HG02852 (cell line): ENCODE data around the gene KRT32.

Source experiments
- ATAC-seq: cut with Tn5 transposase; IDR thresholded peaks from one replicate; pipeline ENCODE4 v1.9.1; 2021; ENCODE audit warnings: mild to moderate bottlenecking, moderate library complexity; ENCODE audit not compliant: unreplicated experiment

The KRT32 gene

GRCh38 chr17:41464682-41465081 lies 2.5 kb downstream of the KRT32 start:
- ATAC-seq: no peak

GRCh38 chr17:41464173-41464572 lies 3.0 kb downstream of the KRT32 start:
- no peak for ATAC-seq

DNA sequence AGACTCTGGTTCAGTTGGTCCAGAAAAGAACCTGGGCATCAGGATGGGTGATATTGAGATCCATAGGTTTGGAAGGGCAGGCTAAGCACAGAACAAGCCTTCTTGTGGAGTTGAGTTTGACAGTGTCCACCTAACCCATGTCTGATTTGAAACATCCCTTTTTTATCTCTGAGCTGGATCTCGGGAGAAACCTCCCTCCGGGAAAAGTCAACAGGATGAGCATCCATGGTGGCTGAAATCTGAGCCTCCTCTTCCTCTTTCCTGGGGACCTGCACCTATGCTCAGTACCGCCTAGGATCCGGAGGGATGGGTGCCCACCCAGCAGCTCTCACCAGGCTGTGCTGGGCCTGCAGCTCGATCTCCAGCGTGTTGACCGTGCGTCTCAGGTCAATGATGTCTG lies 3.4 kb downstream of the KRT32 start:
- ATAC-seq: no peak

DNA sequence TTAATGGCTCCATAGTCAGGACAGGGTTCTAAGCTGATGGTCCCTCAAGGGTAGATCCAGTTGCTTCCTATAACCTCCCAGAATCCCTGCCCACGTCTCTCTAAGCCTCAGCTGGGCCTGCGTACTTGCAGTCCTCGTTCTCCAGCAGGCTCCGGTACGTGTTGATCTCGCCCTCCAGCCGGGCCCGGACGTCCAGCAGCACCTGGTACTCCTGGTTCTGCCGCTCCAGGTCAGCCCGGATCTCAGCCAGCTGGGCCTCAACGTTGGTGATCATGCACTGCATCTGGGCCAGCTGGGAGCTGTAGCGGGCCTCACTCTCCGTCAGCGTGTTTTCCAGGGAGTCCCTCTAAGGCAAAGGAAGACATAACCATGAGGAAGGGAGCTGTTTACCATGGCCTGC lies 4.5 kb downstream of the KRT32 start:
- ATAC-seq: no peak

DNA sequence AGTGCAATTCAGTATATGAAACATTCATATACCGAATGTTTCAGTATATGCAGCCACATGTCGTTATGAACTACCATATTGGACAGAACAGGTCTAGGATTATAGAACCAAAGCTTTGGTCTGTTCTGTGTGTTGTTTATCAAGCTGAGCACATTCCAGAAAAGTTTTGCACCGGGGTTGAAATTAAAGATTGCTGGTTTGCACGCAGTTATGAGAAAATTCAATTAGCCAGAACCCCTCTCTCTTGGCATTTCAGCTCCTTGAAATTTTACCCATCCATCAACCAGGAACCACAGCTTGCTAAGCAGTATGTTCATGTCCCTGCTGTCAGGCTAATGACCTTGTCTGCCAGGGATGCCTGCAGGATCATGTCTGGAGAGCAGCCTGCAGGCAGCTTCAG lies 9.5 kb downstream of the KRT32 start:
- ATAC-seq: no peak

DNA sequence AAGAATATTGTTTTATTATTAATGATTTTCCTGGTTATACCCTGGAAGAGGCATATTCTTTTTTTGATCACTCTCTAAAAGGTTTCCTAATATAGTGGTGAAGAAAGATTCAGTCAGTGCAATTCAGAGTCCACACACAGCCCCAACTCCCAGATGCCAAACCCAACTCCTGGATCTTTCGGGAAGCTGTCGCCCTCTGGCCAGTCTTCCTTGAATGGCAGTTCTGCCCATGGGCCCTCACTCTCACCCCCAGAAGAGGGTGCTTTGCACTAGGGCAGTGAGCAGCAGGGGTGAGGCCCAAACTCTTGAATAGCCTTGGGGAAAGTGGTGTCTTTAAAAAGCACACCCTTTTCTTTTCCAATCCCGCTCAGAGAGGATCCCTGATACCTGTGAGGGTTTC lies 11.0 kb downstream of the KRT32 start:
- ATAC-seq: no peak

- no peak for ATAC-seq
Observed at GRCh38 chr17:41455236-41455635, 11.9 kb downstream of the KRT32 start.

DNA sequence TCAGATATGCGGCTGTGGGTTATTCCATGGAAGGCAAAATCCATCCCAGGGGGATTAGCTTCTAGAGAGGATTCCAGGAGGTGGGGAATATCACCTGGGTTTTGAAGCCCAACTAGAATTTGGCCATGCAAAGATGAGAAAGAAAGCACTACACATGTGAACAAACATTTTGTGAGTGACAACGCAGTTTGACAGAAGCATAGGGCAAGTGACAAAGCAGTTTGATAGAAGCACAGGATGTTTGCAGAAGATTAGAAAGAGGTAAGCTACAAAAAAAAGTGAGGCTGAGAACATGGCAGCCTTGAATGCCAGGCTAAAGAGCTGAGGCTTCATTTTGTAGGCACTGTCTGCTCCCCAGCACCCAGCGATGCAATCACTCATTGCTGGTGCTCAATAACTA lies 14.1 kb downstream of the KRT32 start:
- no peak for ATAC-seq

DNA sequence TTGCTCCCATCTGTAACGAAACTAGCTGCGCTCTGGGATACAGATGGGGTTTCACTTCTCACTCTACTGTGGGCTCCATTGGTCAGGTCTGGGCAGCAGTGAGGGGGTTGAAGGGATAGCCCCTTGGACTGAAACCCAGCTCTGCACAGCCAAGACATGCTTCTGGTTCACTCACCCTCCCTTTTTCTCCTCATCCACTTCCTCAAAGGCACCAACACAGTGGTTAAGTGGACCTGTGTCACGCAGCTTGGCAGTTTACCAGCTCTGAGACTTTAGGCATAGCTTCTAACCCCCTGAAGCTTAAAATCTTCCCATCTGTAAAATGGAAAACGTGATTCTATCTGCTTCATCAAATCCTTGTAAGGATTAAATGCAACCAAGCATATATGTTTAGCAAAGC lies 14.9 kb downstream of the KRT32 start:
- no peak for ATAC-seq

- no peak for ATAC-seq
Observed at GRCh38 chr17:41451154-41451728, 15.9 kb downstream of the KRT32 start.

GRCh38 chr17:41449008-41449407 lies 18.2 kb downstream of the KRT32 start:
- no peak for ATAC-seq

DNA sequence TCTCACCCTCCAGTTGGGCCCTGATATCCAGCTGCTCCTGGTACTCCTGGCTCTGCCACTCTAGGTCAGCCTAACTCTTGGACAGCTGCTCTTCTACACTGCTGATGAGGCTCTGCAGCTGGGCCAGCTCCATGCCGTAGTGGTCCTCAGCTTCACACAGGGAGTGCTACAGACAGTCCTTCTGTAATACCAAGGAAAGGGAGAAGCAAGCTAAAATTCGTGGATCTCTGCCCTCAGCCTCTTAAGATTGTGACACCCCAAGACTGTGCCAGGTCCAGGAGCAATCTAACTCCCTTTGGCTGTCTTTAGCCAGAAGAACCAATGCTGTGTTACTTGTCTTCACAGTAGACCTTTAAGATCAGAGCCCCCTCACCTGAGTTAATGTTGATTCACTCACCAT lies 18.7 kb downstream of the KRT32 start:
- no peak for ATAC-seq

GRCh38 chr17:41446806-41447205 lies 20.4 kb downstream of the KRT32 start:
- ATAC-seq: no peak

DNA sequence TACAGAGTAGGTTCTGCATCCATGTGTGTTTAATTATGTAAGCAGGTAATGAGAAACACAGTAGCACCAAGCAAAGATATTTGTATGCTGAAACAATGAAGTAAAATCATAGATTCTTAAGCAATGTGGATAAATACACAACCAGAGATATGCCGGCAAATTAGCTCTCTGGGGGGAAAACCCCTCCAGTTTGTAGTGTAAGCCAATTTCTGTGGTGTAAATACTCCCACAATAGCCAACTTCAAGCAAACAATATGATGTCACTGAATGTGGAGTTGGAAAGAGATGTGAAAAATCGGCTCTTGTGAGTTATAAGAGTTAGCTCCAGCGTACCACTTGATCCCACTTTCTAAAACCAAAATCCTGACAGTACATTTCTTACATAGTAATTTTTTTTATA lies 22.5 kb downstream of the KRT32 start:
- no peak for ATAC-seq

DNA sequence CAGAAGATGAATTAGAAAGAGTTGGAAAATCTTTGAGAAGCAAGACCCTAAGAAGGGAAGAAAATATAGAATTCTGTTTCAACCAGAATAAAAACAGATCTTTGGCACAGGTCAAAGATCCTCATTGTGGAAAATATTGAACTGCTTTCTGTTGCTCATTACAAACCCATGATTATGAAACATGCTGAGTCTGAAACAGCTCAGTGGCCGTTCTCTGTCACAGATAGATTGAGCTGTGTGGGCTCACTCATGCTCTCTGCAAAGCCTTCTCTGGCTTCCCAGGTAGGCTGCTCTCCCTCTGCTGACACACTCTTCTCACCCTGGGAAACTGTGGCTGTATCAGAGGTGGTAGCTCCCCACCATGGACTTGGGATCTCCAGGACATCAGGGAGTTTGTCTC lies 23.0 kb downstream of the KRT32 start:
- no peak for ATAC-seq

DNA sequence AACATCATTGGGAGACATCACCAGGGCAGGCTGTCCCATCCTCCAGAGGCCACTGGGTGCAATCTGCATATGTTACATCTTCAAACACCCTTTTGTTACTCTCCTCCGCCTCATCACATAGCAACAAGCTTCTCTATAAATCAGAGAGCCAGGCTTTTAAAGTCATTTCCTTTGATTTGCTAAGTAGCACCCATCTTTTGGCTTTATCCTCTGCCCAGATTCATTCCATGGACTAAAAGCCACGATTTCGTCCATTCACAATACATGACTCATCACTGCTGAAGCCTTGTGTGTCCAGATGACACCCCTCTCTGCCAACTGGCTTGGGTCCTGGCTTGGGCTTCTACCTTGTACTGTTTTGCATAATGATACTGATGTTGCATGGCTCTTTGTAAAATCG lies 24.4 kb downstream of the KRT32 start:
- ATAC-seq: no peak

DNA sequence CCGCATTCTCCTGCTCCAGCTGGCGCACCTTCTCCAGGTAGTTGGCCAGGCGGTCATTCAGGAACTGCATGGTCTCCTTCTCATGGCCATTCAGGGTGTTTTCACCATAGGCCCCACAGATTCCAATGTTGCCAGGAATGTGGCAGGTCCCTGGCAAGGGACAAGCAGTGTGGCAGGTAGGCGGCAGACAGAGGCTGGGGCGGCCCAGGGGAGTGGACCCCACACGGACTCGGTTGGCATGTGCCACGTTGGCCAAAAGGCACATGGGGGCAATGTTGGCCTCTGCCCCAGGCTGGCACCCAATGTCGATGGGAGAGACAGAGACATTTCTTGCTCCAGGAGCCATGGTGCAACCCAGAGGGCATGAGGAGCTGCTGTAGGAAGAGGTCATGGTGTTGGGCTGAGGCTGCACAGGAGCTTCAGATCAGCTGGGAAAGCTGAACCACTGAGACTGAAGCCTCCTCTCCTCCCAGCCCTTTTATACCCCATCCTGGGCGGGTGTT lies 26.6 kb downstream of the KRT32 start, which contains the start of gene KRT38:
TSS of gene KRT38 (minus strand) at position 453 of the 503 bp plus-strand sequence. CDS start at position 391, 62 bp downstream.
- ATAC-seq: no peak

- no peak for ATAC-seq
Observed at GRCh38 chr17:41439375-41439774, 27.8 kb downstream of the KRT32 start.

- ATAC-seq: no peak
Observed at GRCh38 chr17:41437769-41438168, 29.4 kb downstream of the KRT32 start.

GRCh38 chr17:41437254-41437653 lies 29.9 kb downstream of the KRT32 start:
- no peak for ATAC-seq

DNA sequence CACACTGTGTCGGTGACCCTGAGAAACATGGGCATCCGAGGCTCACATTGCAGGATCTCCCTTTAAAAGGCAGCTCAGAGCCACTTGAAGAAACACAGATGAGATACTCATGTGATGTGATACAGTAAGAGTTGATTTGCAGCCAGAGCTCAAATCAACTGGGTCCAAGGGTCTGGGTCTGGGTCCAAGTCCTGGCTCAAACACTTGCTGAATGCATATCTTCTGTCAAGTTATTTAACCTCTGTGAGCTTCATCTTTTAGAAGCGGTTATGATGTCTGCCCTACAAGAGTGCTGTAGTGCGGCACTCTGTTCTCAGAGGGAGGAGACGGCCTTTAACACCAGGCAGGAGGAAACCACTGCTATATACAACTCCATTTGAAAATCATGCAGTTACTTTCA lies 32.8 kb downstream of the KRT32 start:
- no peak for ATAC-seq

GRCh38 chr17:41434005-41434404 lies 33.2 kb downstream of the KRT32 start:
- no peak for ATAC-seq

- no peak for ATAC-seq
Observed at GRCh38 chr17:41433586-41433985, 33.6 kb downstream of the KRT32 start.
